SU-DHL-6 (cell line): ENCODE measurements around the gene RRAGA.
"Not testable (repeated sequence)": the region's sequence is repeated elsewhere in the genome, so short reads cannot be mapped to it uniquely, and the experiment has no call there.

Experiments used
- H2AFZ ChIP-seq: fragments of 200-600 bp; sonication (generic); 2 replicates; pipeline ENCODE4 v1.6.1; 2014; ENCODE audit warnings: low read depth, mild to moderate bottlenecking, moderate library complexity, mixed read lengths, antibody characterized with exemption, low read length; ENCODE audit not compliant: severe bottlenecking
- H3F3A ChIP-seq: fragments of 200-600 bp; shearing (Covaris generic); 2 replicates; pipeline ENCODE4 v1.6.0; 2016; ENCODE audit warnings: antibody characterized with exemption, mild to moderate bottlenecking; ENCODE audit not compliant: insufficient read depth
- H3K27ac ChIP-seq: fragments of 200-600 bp; sonication (generic); 2 replicates; pipeline ENCODE4 v1.5.1; 2016; ENCODE audit warnings: low read depth, mild to moderate bottlenecking, low read length, moderate library complexity, mixed read lengths
- H3K27me3 ChIP-seq: fragments of 200-600 bp; sonication (generic), shearing (Covaris generic); 2 replicates; pipeline ENCODE4 v1.6.0; 2014; ENCODE audit warnings: mild to moderate bottlenecking, low read length
- H3K36me3 ChIP-seq: fragments of 200-600 bp; sonication (generic); 2 replicates; pipeline ENCODE4 v1.6.1; 2014; ENCODE audit warnings: mild to moderate bottlenecking, low read length, mixed read lengths
- H3K4me2 ChIP-seq: fragments of 300-600, 200-600 bp; shearing (Covaris generic), sonication (generic); 2 replicates; pipeline ENCODE4 v1.6.0; 2014; ENCODE audit warnings: low read length, low read depth, mild to moderate bottlenecking; ENCODE audit not compliant: poor library complexity, severe bottlenecking
- H3K4me3 ChIP-seq: fragments of 200-600 bp; sonication (generic); 2 replicates; pipeline ENCODE4 v1.5.1; 2014; ENCODE audit warnings: antibody characterized with exemption, low read length, mild to moderate bottlenecking, mixed read lengths; ENCODE audit not compliant: insufficient read depth, poor library complexity, severe bottlenecking
- H3K79me2 ChIP-seq: fragments of 200-600 bp; sonication (generic); 2 replicates; pipeline ENCODE4 v1.6.1; 2014; ENCODE audit warnings: mild to moderate bottlenecking, low read length, moderate library complexity; ENCODE audit not compliant: insufficient read depth
- H3K9ac ChIP-seq: fragments of 200-600 bp; sonication (generic); 2 replicates; pipeline ENCODE4 v1.7.0; 2014; ENCODE audit warnings: mild to moderate bottlenecking, low read length
- H3K9me2 ChIP-seq: fragments of 200-600 bp; sonication (generic); replicated peaks from 2 replicates; pipeline ENCODE4 v1.6.1; 2014; ENCODE audit warnings: low read length; ENCODE audit not compliant: insufficient read depth
- H3K9me3 ChIP-seq: fragments of 200-600 bp; sonication (generic); 2 replicates; pipeline ENCODE4 v1.6.1; 2014; ENCODE audit warnings: low read length, mixed read lengths; ENCODE audit not compliant: insufficient read depth
- H4K20me1 ChIP-seq: fragments of 200-600 bp; sonication (generic); 2 replicates; pipeline ENCODE4 v1.6.1; 2014; ENCODE audit warnings: low read depth, mild to moderate bottlenecking, antibody characterized with exemption, low read length, moderate library complexity, mixed read lengths
- EZH2phosphoT487 ChIP-seq: fragments of 200-600 bp; sonication (generic), shearing (Covaris generic); conservative IDR thresholded peaks from 2 replicates; pipeline ENCODE4 v1.6.1; 2018; ENCODE audit warnings: mild to moderate bottlenecking, antibody characterized with exemption, low read length, moderate library complexity, mixed read lengths
- TF ChIP-seq, protein P1 (sequence below): fragments of 200-600 bp; sonication (generic); IDR thresholded peaks from one replicate; pipeline ENCODE4 v1.5.1; 2017; ENCODE audit warnings: antibody characterized with exemption, mild to moderate bottlenecking, low read length, moderate library complexity; ENCODE audit not compliant: insufficient read depth, poor library complexity, severe bottlenecking

RRAGA gene

GRCh38 chr9:19018201-19018600, 31.0 kb upstream of the RRAGA start:
- no peak overlapping the region for H3K27ac ChIP-seq
- no peaks in the 10 kb centered on the region for H3K79me2 ChIP-seq
- no peaks in the 10 kb centered on the region for H4K20me1 ChIP-seq
- H3K4me3 ChIP-seq: no peak overlapping the region
- H3K9me3 ChIP-seq: no peaks in the 10 kb centered on the region
- H3K27me3 ChIP-seq: no peaks in the 10 kb centered on the region
- H3K36me3 ChIP-seq: no peaks in the 10 kb centered on the region
- H3K4me2 ChIP-seq: no peak overlapping the region
- H3K9me2 ChIP-seq: no peaks in the 10 kb centered on the region
- TF ChIP-seq, protein P1, sequence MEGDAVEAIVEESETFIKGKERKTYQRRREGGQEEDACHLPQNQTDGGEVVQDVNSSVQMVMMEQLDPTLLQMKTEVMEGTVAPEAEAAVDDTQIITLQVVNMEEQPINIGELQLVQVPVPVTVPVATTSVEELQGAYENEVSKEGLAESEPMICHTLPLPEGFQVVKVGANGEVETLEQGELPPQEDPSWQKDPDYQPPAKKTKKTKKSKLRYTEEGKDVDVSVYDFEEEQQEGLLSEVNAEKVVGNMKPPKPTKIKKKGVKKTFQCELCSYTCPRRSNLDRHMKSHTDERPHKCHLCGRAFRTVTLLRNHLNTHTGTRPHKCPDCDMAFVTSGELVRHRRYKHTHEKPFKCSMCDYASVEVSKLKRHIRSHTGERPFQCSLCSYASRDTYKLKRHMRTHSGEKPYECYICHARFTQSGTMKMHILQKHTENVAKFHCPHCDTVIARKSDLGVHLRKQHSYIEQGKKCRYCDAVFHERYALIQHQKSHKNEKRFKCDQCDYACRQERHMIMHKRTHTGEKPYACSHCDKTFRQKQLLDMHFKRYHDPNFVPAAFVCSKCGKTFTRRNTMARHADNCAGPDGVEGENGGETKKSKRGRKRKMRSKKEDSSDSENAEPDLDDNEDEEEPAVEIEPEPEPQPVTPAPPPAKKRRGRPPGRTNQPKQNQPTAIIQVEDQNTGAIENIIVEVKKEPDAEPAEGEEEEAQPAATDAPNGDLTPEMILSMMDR: no peak
- no peak for TF ChIP-seq EZH2phosphoT487
- H2AFZ ChIP-seq: no peak overlapping the region
- H3K9ac ChIP-seq: no peak overlapping the region
- no peaks in the 10 kb centered on the region for H3F3A ChIP-seq

DNA sequence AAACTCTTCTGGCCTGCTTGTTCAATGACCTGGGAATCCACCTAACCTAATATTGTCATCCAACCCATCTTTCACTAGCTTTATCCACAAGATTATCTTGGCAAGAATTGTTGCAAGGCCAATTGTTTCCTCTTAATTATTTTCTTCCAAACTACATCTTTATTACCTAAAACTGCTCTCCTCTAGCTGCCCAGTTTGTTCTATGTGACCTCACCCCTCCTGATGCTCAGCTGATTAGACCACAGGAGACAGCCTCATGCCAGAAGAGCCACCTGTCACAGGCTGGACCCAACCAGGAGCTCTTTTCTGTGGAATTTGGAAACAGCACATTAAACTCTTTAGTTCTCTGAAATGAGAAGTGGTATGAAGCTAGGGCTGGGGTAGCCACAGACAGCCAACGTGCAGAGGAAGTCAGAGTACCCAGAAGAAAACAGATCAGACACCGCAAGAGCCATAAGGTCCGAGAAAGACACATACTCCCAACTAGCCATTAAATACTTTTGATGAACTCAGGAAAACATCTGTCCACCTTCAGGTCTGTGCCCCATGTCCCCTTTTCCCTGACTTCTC, 28.3 kb upstream of the RRAGA start:
- Histone ChIP-seq H3K4me3 (no peak overlapping the region), H3K9me2 (no peaks in the 10 kb centered on the region), H4K20me1 (no peaks in the 10 kb centered on the region), H3K27ac (no peak overlapping the region), H3K4me2 (no peak overlapping the region), H3K9ac (no peak overlapping the region), H3F3A (no peaks in the 10 kb centered on the region), H2AFZ (no peak overlapping the region), H3K36me3 (no peaks in the 10 kb centered on the region), H3K79me2 (no peaks in the 10 kb centered on the region), H3K9me3 (no peaks in the 10 kb centered on the region), H3K27me3 (no peaks in the 10 kb centered on the region)
- TF ChIP-seq EZH2phosphoT487: no peak
- TF ChIP-seq, protein P1: no peak

DNA sequence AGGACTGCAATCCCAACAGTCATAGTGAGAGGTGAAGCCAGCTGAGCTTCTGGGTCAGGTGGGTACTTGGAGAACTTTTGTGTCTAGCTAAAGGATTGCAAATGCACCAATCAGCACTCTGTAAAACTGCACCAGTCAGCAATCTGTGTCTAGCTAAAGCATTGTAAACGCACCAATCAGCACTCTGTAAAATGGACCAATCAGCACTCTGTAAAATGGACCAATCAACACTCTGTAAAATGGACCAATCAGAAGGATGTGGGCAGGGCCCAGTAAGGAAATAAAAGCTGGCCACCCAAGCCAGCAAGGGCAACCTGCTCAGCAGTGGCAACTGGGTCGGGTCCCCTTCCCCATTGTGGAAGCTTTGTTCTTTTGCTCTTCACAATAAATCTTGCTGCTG, 27.6 kb upstream of the RRAGA start:
- H3K36me3 ChIP-seq, H3K27ac ChIP-seq, H3F3A ChIP-seq, H2AFZ ChIP-seq, H3K9ac ChIP-seq, H3K27me3 ChIP-seq, H3K4me2 ChIP-seq, H3K9me2 ChIP-seq, H3K4me3 ChIP-seq, H4K20me1 ChIP-seq, H3K79me2 ChIP-seq, H3K9me3 ChIP-seq: not testable (repeated sequence)

- no peaks in the 10 kb centered on the region for H3K9me2 ChIP-seq
- H3K27me3 ChIP-seq: no peaks in the 10 kb centered on the region
- H3K79me2 ChIP-seq: no peaks in the 10 kb centered on the region
- H3F3A ChIP-seq: no peaks in the 10 kb centered on the region
- H3K9ac ChIP-seq: no peak overlapping the region
- H3K9me3 ChIP-seq: no peaks in the 10 kb centered on the region
- H3K4me3 ChIP-seq: no peak overlapping the region
- no peaks in the 10 kb centered on the region for H4K20me1 ChIP-seq
- TF ChIP-seq EZH2phosphoT487: no peak
- TF ChIP-seq, protein P1: no peak
- no peak overlapping the region for H2AFZ ChIP-seq
- H3K4me2 ChIP-seq: no peak overlapping the region
- no peaks in the 10 kb centered on the region for H3K36me3 ChIP-seq
- H3K27ac ChIP-seq: no peak overlapping the region
Observed at GRCh38 chr9:19022206-19022605, 27.0 kb upstream of the RRAGA start.
